ENCODE data around the gene FLT4. TPM values are rescaled to one million over a fixed set of nuclear protein-coding genes. Genes with fewer than 3 reads are reported as not detected.
A peak's percentile ranks its signal among the peaks of the same experiment; 100 is the strongest.

FLT4 gene
- total RNA-seq, 1 donor from 2014 or later = 541 TPM

GRCh38 chr5:180586870-180587269 is 62.5 kb downstream of the FLT4 start:
- Mint-ChIP-seq H3K4me1 (ENCODE audit: unreplicated experiment) (peaks cover 9% of the 10 kb centered on the region), H3K4me3 (ENCODE audit: unreplicated experiment) (peak overlapping the region; percentile 13), H3K27me3 (ENCODE audit: unreplicated experiment) (peaks cover 11% of the 10 kb centered on the region), H3K36me3 (ENCODE audit: low read depth, unreplicated experiment) (peaks cover 4% of the 10 kb centered on the region), H3K9me3 (ENCODE audit: unreplicated experiment) (no peaks in the 10 kb centered on the region), H3K27ac (ENCODE audit: unreplicated experiment) (no peak overlapping the region)
- no peak for TF ChIP-seq CTCF (IDR thresholded peaks at IDR 0.05; ENCODE audit: unreplicated experiment)
- no peak for DNase-seq (ENCODE audit: low spot score)

GRCh38 chr5:180586204-180586603 is 63.2 kb downstream of the FLT4 start:
- no peak for TF ChIP-seq CTCF (IDR thresholded peaks at IDR 0.05; ENCODE audit: unreplicated experiment)
- H3K27me3 Mint-ChIP-seq (ENCODE audit: unreplicated experiment) = peaks cover 11% of the 10 kb centered on the region
- no peak overlapping the region for H3K4me3 Mint-ChIP-seq (ENCODE audit: unreplicated experiment)
- no peak for DNase-seq (ENCODE audit: low spot score)
- H3K36me3 Mint-ChIP-seq (ENCODE audit: low read depth, unreplicated experiment) = peaks cover 4% of the 10 kb centered on the region
- peak overlapping the region; percentile 16 for H3K27ac Mint-ChIP-seq (ENCODE audit: unreplicated experiment)
- no peaks in the 10 kb centered on the region for H3K9me3 Mint-ChIP-seq (ENCODE audit: unreplicated experiment)
- H3K4me1 Mint-ChIP-seq (ENCODE audit: unreplicated experiment) = peaks cover 9% of the 10 kb centered on the region

- no peak for TF ChIP-seq CTCF (IDR thresholded peaks at IDR 0.05; ENCODE audit: unreplicated experiment)
- H3K36me3 Mint-ChIP-seq (ENCODE audit: low read depth, unreplicated experiment) = no peaks in the 10 kb centered on the region
Observed at GRCh38 chr5:180583738-180584137, 65.7 kb downstream of the FLT4 start.

DNA sequence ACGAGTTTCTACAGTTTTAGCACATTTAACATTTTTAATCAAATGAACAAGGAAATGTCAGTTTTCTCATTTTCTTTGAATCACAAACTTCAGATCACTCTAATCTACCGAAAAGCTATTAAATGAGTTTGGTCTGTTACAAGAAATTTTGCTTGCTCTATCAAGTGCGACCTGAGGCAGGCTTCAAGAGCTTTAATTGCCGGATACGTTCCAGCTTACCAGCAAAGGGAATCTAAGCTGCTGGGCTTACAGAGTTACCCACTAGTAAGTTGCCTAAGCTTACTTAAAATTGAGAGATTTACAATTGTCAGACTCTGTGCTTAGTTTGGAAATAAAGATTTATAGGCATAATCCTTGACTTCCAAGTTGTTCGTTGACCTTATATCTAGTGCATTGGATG is 68.7 kb downstream of the FLT4 start:
- H3K9me3 Mint-ChIP-seq (ENCODE audit: unreplicated experiment) = no peaks in the 10 kb centered on the region
- H3K27ac Mint-ChIP-seq (ENCODE audit: unreplicated experiment) = no peak overlapping the region
- H3K4me3 Mint-ChIP-seq (ENCODE audit: unreplicated experiment) = no peak overlapping the region
- peaks cover 8% of the 10 kb centered on the region for H3K36me3 Mint-ChIP-seq (ENCODE audit: low read depth, unreplicated experiment)
- H3K27me3 Mint-ChIP-seq (ENCODE audit: unreplicated experiment) = peaks cover 2% of the 10 kb centered on the region
- no peak for DNase-seq (ENCODE audit: low spot score)
- H3K4me1 Mint-ChIP-seq (ENCODE audit: unreplicated experiment) = peaks cover 6% of the 10 kb centered on the region
- no peak for TF ChIP-seq CTCF (IDR thresholded peaks at IDR 0.05; ENCODE audit: unreplicated experiment)

More at GRCh38 chr5:180583738-180584137, 65.7 kb downstream of the FLT4 start:
- DNase-seq (ENCODE audit: low spot score) = no peak
- peaks cover 2% of the 10 kb centered on the region for H3K27me3 Mint-ChIP-seq (ENCODE audit: unreplicated experiment)
- no peaks in the 10 kb centered on the region for H3K9me3 Mint-ChIP-seq (ENCODE audit: unreplicated experiment)
- H3K27ac Mint-ChIP-seq (ENCODE audit: unreplicated experiment) = no peak overlapping the region
- peaks cover 10% of the 10 kb centered on the region for H3K4me1 Mint-ChIP-seq (ENCODE audit: unreplicated experiment)
- no peak overlapping the region for H3K4me3 Mint-ChIP-seq (ENCODE audit: unreplicated experiment)

GRCh38 chr5:180575571-180575970 is 73.8 kb downstream of the FLT4 start:
- Mint-ChIP-seq H3K36me3 (ENCODE audit: low read depth, unreplicated experiment) (peaks cover 16% of the 10 kb centered on the region), H3K4me1 (ENCODE audit: unreplicated experiment) (peaks cover under 1% of the 10 kb centered on the region), H3K27me3 (ENCODE audit: unreplicated experiment) (no peaks in the 10 kb centered on the region), H3K27ac (ENCODE audit: unreplicated experiment) (no peak overlapping the region), H3K9me3 (ENCODE audit: unreplicated experiment) (no peaks in the 10 kb centered on the region), H3K4me3 (ENCODE audit: unreplicated experiment) (no peak overlapping the region)
- DNase-seq (ENCODE audit: low spot score) = no peak
- TF ChIP-seq CTCF (IDR thresholded peaks at IDR 0.05; ENCODE audit: unreplicated experiment) = no peak

All from endothelial cell (in vitro differentiated cells).